ENCODE results near the gene RGS13.

- TF ChIP-seq POLR2A (IDR thresholded peaks at IDR 0.05; ENCODE audit: low read depth, low read length) (no peak), TAF1 (IDR thresholded peaks at IDR 0.05; ENCODE audit: low read depth, low read length) (no peak), POLR2AphosphoS5 (IDR thresholded peaks at IDR 0.05; ENCODE audit: low read depth, low read length) (no peak), SPI1 (IDR thresholded peaks at IDR 0.05; ENCODE audit: low read depth, low read length) (no peak), PAX5 (IDR thresholded peaks at IDR 0.05; ENCODE audit: insufficient read depth, low read length, severe bottlenecking) (no peak)
Observed at GRCh38 chr1:192615055-192615454, 20.9 kb upstream of the RGS13 start.
